Pons (tissue), 1 donor: ENCODE measurements around the gene NCOA7.
"Not testable (repeated sequence)": the region's sequence is repeated elsewhere in the genome, so short reads cannot be mapped to it uniquely, and the experiment has no call there.

ENCODE experiments used
- DNase-seq: peaks from one replicate; pipeline ENCODE4 v3.0.0-alpha.2; 2016; ENCODE audit warnings: low spot score

NCOA7 gene

GRCh38 chr6:125923366-125923877 is 132.7 kb downstream of the NCOA7 start:
- DNase-seq = no peak

GRCh38 chr6:125924169-125924568 is 133.4 kb downstream of the NCOA7 start:
- DNase-seq = no peak

- DNase-seq = no peak
Observed at GRCh38 chr6:125924697-125925358, 134.1 kb downstream of the NCOA7 start.

DNA sequence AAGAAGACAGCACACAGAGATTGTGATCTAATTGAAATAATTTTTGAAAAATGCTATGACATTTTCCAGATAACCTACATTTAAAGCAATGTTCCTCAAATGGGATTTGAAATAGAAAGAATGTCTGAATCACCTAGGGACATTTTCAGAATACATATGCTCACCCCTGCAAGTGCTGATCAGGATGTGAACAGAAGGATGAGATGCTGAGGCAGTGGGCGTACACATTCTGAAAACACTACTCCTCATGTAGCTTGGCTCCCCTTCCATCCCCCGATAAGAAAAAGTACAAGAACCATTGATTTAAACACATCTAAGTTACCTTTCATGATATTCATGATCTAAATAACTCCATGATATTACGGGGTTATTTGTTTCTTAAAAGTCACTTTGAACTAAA is 136.0 kb downstream of the NCOA7 start:
- DNase-seq = no peak

DNA sequence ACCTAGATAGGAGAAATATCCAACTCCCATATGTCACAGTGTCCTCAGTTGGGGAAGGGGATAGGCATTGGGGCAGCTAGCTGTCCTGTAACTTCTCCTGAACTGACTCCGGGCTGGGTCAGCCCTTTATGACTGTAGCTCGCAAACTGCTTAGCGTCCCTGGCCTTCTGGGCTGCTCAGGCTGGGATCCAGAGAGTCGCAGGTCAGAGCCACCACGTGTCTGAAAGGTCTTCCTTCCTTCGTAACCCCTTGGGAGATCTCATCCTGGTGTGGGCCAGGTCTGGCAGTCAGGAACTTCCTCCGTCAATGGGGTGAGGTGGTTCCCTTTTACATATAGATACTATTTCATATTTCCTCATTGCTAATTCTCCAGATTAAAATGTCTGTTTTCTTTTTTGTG is 137.0 kb downstream of the NCOA7 start:
- no peak for DNase-seq

- no peak for DNase-seq
Observed at GRCh38 chr6:125930765-125931418, 140.1 kb downstream of the NCOA7 start.

GRCh38 chr6:125931733-125932450 is 141.1 kb downstream of the NCOA7 start:
- no peak for DNase-seq

- DNase-seq = no peak
Observed at GRCh38 chr6:125932451-125932795, 141.7 kb downstream of the NCOA7 start.

- not testable (repeated sequence) for DNase-seq
Observed at GRCh38 chr6:125935520-125935919, 144.8 kb downstream of the NCOA7 start.

- DNase-seq = no peak
Observed at GRCh38 chr6:125939026-125939425, 148.3 kb downstream of the NCOA7 start.

GRCh38 chr6:125939791-125940190 is 149.0 kb downstream of the NCOA7 start:
- no peak for DNase-seq

- no peak for DNase-seq
Observed at GRCh38 chr6:125940247-125941041, 149.7 kb downstream of the NCOA7 start.

DNA sequence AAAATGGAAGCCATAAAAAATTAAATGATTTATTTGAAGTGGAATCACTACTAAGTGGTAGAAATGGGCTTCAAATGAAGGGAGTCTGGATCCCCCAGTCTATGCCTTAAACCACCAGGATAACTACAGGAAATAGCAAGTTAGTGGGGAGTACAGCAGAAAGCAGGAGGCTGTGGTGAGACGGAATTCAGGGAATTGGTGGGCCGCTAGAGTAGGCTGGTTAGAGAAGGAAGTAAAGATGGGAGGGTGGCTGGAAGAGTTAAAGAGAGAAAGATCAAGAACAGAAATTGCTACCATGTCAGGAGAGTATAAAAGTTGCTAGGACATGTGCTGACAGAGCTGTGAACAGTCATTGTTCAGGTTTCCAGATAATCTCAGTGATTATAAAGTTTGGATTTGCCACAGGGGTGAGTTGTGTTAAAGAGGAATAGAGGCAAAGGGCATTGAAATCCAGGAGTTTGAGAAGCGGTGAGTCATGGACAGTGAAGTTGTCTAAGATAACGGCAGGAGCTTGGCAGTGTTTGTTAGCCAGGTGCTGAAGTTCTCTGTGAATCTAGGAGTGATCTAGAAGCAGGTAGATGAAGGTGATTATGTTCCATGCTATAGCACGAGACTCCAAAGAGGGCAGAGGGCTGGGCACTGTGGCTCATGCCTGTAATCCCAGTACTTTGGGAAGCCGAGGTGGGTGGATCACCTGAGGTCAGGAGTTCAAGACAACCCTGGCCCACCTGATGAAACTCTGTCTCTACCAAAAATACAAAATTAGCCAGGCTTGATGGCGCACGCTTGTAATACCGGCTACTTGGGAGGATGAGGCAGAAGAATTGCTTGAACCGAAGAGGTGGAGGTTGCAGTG is 152.1 kb downstream of the NCOA7 start:
- DNase-seq = no peak

DNA sequence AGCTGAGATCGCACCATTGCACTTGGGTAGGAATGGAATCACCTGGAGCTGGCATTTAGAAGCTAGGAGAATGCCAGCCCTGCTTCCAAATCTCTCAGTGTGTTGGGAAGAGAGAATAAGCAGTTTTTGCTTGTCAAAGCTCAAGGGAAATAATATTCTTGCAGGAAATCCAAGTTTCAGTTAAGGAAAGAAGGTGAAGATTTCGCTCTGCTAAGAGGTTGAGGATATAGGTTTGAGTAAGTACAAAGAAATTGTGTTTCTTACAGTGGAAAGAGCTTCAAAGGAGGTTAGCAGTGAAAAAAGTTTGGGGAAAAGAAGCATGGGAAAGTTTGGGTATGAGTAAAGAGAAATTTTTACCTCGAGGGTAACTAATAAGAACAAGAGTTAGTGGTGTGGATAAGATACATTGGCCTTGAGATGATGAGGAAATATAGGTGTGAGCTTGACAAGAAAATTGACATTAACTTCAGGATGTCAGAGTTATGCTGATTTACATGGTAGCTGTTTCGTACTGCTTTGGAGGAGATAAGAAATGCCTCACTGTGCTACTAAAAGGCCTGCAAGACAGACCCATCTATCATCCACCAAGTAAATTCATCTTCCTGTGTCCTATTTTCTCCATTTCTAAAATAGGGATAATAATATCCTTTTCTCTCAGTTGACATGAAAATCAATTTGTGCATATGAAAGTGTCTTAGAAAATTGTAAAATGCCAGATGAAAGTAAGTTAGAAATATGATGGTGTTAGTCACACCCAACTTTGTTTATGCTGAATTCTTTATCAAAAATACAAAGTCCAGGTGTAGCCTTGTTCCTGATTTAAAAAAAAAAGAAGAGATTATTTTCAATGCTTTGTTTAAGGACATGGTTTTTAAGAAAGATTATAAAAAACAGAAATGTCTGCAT is 153.0 kb downstream of the NCOA7 start:
- no peak for DNase-seq

GRCh38 chr6:125944434-125944816 is 153.7 kb downstream of the NCOA7 start:
- peak; percentile 95 for DNase-seq

- DNase-seq = no peak
Observed at GRCh38 chr6:125944896-125945295, 154.1 kb downstream of the NCOA7 start.

DNA sequence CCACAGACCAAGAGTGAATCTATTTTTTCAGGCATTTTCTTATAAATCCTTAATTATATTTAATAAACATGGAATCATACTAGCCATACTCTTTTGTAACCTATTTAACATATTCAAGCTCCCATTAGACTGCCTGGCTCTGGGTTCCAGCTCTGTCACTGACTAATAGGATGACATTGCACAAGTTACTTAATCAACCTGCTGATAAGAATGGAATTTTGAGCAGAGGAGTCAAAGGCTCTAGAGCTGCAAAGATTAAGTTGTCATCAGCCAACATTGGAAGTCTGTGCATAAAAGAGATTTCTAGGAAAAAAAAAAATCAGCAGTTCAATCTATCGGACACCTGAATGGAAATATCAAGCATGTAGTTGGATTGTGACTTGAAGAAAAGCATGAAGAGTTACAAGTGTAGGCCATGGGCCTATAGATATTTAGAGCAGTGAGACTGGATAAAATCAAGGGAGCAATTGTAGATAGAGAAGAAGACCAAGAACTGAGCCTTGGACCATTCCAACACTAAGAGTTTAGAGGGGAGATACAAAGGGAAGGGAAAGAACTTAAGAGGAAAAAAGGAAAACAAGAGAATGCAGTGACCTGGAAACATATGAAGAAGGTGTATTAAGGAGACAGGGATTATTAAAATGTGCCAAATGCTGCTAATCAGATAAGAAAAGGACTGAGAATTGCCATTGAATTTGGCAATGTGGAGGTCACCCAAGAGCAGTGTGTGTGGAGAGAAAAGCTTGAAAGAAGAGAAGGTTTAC is 154.8 kb downstream of the NCOA7 start:
- no peak for DNase-seq

GRCh38 chr6:125947615-125948014 is 156.9 kb downstream of the NCOA7 start:
- DNase-seq = no peak

- peak; percentile 63 for DNase-seq
Observed at GRCh38 chr6:125948455-125948854, 157.7 kb downstream of the NCOA7 start.

DNA sequence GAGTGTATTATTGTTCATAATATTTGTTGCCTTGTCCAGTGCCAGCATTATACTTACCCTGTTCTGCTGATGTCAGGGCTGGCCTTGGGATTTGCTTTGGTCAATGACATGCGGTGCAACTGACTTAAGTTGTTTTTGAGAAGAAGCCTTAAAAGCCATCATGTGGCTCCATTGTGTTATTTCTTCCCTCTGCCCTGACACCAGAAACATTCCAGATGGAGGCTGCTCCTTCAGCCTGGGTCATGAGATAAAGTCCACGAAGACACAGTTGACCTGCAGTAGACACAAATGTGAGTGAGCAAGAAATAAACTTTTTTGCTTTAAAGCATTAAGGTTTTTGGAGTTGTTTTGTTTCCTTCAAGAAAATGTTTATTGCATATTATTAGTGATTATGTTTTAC is 158.3 kb downstream of the NCOA7 start:
- DNase-seq = no peak
